HG02623 (cell line): ENCODE results near the gene KCNH2.

Experiments used
- ATAC-seq: cut with Tn5 transposase; IDR thresholded peaks from one replicate; pipeline ENCODE4 v1.9.1; 2021; ENCODE audit warnings: moderate library complexity; ENCODE audit not compliant: unreplicated experiment

The KCNH2 gene

GRCh38 chr7:150976529-150977381, 1.4 kb downstream of the KCNH2 start:
- no peak for ATAC-seq

- ATAC-seq = no peak
These were observed 2.4 kb downstream of the KCNH2 start for GRCh38 chr7:150975536-150976319.

GRCh38 chr7:150974468-150975391, 3.4 kb downstream of the KCNH2 start:
- ATAC-seq = peak; percentile 47

- ATAC-seq = no peak
These were observed 4.3 kb downstream of the KCNH2 start for GRCh38 chr7:150973571-150974451.

GRCh38 chr7:150972741-150973140, 5.4 kb downstream of the KCNH2 start:
- ATAC-seq = no peak

GRCh38 chr7:150972023-150972468, 6.1 kb downstream of the KCNH2 start:
- ATAC-seq = no peak

- no peak for ATAC-seq
These were observed 6.7 kb downstream of the KCNH2 start for GRCh38 chr7:150971242-150972022.

GRCh38 chr7:150970424-150970823, 7.7 kb downstream of the KCNH2 start:
- no peak for ATAC-seq

GRCh38 chr7:150969475-150969874, 8.6 kb downstream of the KCNH2 start:
- no peak for ATAC-seq

GRCh38 chr7:150968734-150969372, 9.3 kb downstream of the KCNH2 start:
- ATAC-seq = no peak

- ATAC-seq = no peak
These were observed 9.9 kb downstream of the KCNH2 start for GRCh38 chr7:150968056-150968733.

- no peak for ATAC-seq
These were observed 10.8 kb downstream of the KCNH2 start for GRCh38 chr7:150967349-150967748.

- ATAC-seq = no peak
These were observed 12.1 kb downstream of the KCNH2 start for GRCh38 chr7:150966002-150966401.

- ATAC-seq = no peak
These were observed 12.8 kb downstream of the KCNH2 start for GRCh38 chr7:150965273-150965830.

- ATAC-seq = no peak
These were observed 13.5 kb downstream of the KCNH2 start for GRCh38 chr7:150964593-150965111.

- no peak for ATAC-seq
These were observed 14.2 kb downstream of the KCNH2 start for GRCh38 chr7:150963707-150964559.
